GM12878 (cell line): ENCODE data around the gene CCDC57. TPM values are rescaled to one million over a fixed set of nuclear protein-coding genes. Genes with fewer than 3 reads are reported as not detected.

Source experiments
- ATAC-seq: fragments of 200-7000 bp; cut with Tn5 transposase; 3 replicates; pipeline ENCODE4 v1.9.1; 2020; ENCODE audit warnings: mild to moderate bottlenecking, moderate library complexity
- BruUV-seq: library from RNA; stranded (reverse); fragments of 400-500 nt; replicated peaks from 2 replicates; lab custom pipeline; 2021; lab: Mats Ljungman, UMichigan
- CTCF ChIA-PET: fragments of 300-600 bp; sonication (Branson Sonifier 250); formaldehyde crosslinking; extraction: SDS; loops from one replicate; lab custom pipeline; 2021; ENCODE audit warnings: inconsistent platforms; lab: Yijun Ruan, JAX
- POLR2A ChIA-PET: fragments of 350-600 bp; formaldehyde crosslinking; extraction: SDS; loops from one replicate; lab custom pipeline; 2021; ENCODE audit warnings: inconsistent platforms; lab: Charles Lee
- RAD21 ChIA-PET: fragments of 300-600 bp; sonication (Branson Sonifier 250); formaldehyde crosslinking; loops from one replicate; lab custom pipeline; 2023; ENCODE audit warnings: antibody characterized with exemption; ENCODE audit not compliant: unreplicated experiment; lab: Charles Lee
- SMC1A ChIA-PET: fragments of 300-600 bp; sonication (Branson Sonifier 250); formaldehyde crosslinking; loops from one replicate; lab custom pipeline; 2023; ENCODE audit not compliant: unreplicated experiment, uncharacterized antibody; lab: Charles Lee
- DNase-seq: peaks from one replicate; pipeline ENCODE4 v3.0.0-alpha.2; 2011; ENCODE audit warnings: low read depth, low spot score
- FAIRE-seq: peaks from 3 replicates; lab custom pipeline; 2011; peaks lifted over from hg19 to GRCh38; lab: Jason Lieb, UNC
- H2AFZ ChIP-seq: 2 replicates; pipeline ENCODE4 v1.6.0; 2011; ENCODE audit warnings: low read depth, low read length, control low read depth; ENCODE audit not compliant: control insufficient read depth
- H3K27ac ChIP-seq: 2 replicates; pipeline ENCODE4 v1.5.1; 2011; ENCODE audit warnings: control low read depth; ENCODE audit not compliant: control insufficient read depth, insufficient read depth
- H3K27me3 ChIP-seq, 2 experiments: replicated peaks in 1 of 2; 2 replicates each; pipeline versions ENCODE4 v1.6.0 to v1.6.1; 2011; ENCODE audit warnings: low read length in 1 of 2; ENCODE audit not compliant: control insufficient read depth in 2 of 2, insufficient read depth in 2 of 2
- H3K36me3 ChIP-seq, 2 experiments: 2 replicates each; pipeline ENCODE4 v1.5.1; 2011; ENCODE audit warnings: low read length in 1 of 2; ENCODE audit not compliant: control insufficient read depth in 2 of 2, insufficient read depth in 2 of 2
- H3K4me1 ChIP-seq: 2 replicates; pipeline ENCODE4 v1.6.1; 2011; ENCODE audit warnings: mild to moderate bottlenecking, low read length, moderate library complexity, mixed read lengths; ENCODE audit not compliant: control insufficient read depth, insufficient read depth
- H3K4me2 ChIP-seq: 2 replicates; pipeline ENCODE4 v1.6.0; 2011; ENCODE audit warnings: control low read depth; ENCODE audit not compliant: control insufficient read depth, insufficient read depth
- H3K4me3 ChIP-seq: fragments of 200-600 bp; sonication (generic); 2 replicates; pipeline ENCODE4 v1.5.1; 2016
- H3K79me2 ChIP-seq: 2 replicates; pipeline ENCODE4 v1.6.0; 2011; ENCODE audit warnings: low read length; ENCODE audit not compliant: control insufficient read depth, insufficient read depth
- H3K9ac ChIP-seq: 2 replicates; pipeline ENCODE4 v1.8.0; 2011; ENCODE audit warnings: low read length, control low read depth, mixed read lengths; ENCODE audit not compliant: control insufficient read depth, insufficient read depth
- H3K9me3 ChIP-seq: replicated peaks from 3 replicates; pipeline ENCODE4 v1.5.1; 2011; ENCODE audit warnings: mild to moderate bottlenecking, low read length; ENCODE audit not compliant: control insufficient read depth, insufficient read depth
- H4K20me1 ChIP-seq: 2 replicates; pipeline ENCODE4 v1.6.0; 2011; ENCODE audit not compliant: control insufficient read depth, insufficient read depth
- ASH2L ChIP-seq: fragments of 300-600, 200-600 bp; sonication (generic); IDR thresholded peaks from 2 replicates; pipeline ENCODE4 v1.6.1; 2017; ENCODE audit warnings: low read depth, mild to moderate bottlenecking, borderline replicate concordance
- BACH1 ChIP-seq: fragments of 450-650 bp; IDR thresholded peaks from 2 replicates; pipeline ENCODE4 v1.6.1; 2017; ENCODE audit warnings: mild to moderate bottlenecking, borderline replicate concordance
- BHLHE40 ChIP-seq, 2 experiments: fragments of 450-650 bp in 1 of 2; IDR thresholded peaks; 2 replicates each; pipeline ENCODE4 v1.6.1; 2011 to 2017; ENCODE audit warnings: low read depth in 2 of 2, borderline replicate concordance in 1 of 2, improper control_type of control experiment in 1 of 2, low read length in 1 of 2, mild to moderate bottlenecking in 1 of 2
- CBFB ChIP-seq: IDR thresholded peaks from 2 replicates; pipeline ENCODE4 v1.6.1; 2016; ENCODE audit warnings: antibody characterized with exemption, low read depth
- CBX5 ChIP-seq: sonication (generic); IDR thresholded peaks from 2 replicates; pipeline ENCODE4 v1.6.1; 2016; ENCODE audit warnings: low read depth, moderate library complexity, mild to moderate bottlenecking, inconsistent platforms
- CEBPB ChIP-seq, 2 experiments: fragments of 150-350 bp in 1 of 2; IDR thresholded peaks; 2 replicates each; pipeline ENCODE4 v1.6.1; 2012 to 2014; ENCODE audit warnings: low read depth in 2 of 2, low read length in 2 of 2, borderline replicate concordance in 1 of 2, inconsistent platforms in 1 of 2
- E2F4 ChIP-seq: IDR thresholded peaks from 2 replicates; pipeline ENCODE4 v1.6.1; 2012; ENCODE audit warnings: low read depth, low read length, improper control_type of control experiment
- GATAD2B ChIP-seq: fragments of 450-650 bp; conservative IDR thresholded peaks from 2 replicates; pipeline ENCODE4 v1.6.1; 2017; ENCODE audit warnings: low read depth, mild to moderate bottlenecking, moderate library complexity
- PML ChIP-seq: IDR thresholded peaks from 2 replicates; pipeline ENCODE4 v1.6.1; 2012; ENCODE audit warnings: low read length, inconsistent platforms
- RBBP5 ChIP-seq: fragments of 200-600 bp; sonication (generic); conservative IDR thresholded peaks from 2 replicates; pipeline ENCODE4 v1.6.1; 2016
- RFX5 ChIP-seq: IDR thresholded peaks from 2 replicates; pipeline ENCODE4 v1.6.1; 2011; ENCODE audit warnings: low read depth, low read length, improper control_type of control experiment
- SMC3 ChIP-seq: IDR thresholded peaks from 2 replicates; pipeline ENCODE4 v1.6.1; 2011; ENCODE audit warnings: low read length, improper control_type of control experiment, borderline replicate concordance
- SPI1 ChIP-seq: IDR thresholded peaks from 2 replicates; pipeline ENCODE4 v1.6.1; 2011; ENCODE audit warnings: low read depth, mild to moderate bottlenecking, low read length, moderate library complexity, borderline replicate concordance; ENCODE audit not compliant: insufficient read depth
- TCF12 ChIP-seq: IDR thresholded peaks from 2 replicates; pipeline ENCODE4 v1.6.1; 2011; ENCODE audit warnings: low read depth, mild to moderate bottlenecking, low read length
- ZNF274 ChIP-seq: IDR thresholded peaks from one replicate; pipeline ENCODE4 v1.8.0; 2011; ENCODE audit not compliant: insufficient read length, insufficient read depth
- ZNF622 ChIP-seq: fragments of 450-650 bp; IDR thresholded peaks from 2 replicates; pipeline ENCODE4 v1.6.1; 2017; ENCODE audit warnings: mild to moderate bottlenecking, inconsistent platforms
- WGBS: methylation state at CpG from one replicate; pipeline ENCODE4 v1.1.6; 2016; ENCODE audit warnings: low lambda C conversion rate; ENCODE audit not compliant: insufficient replicate concordance, insufficient coverage; ENCODE audit errors: missing lambda C conversion rate; 5-methylcytosine and 5-hydroxymethylcytosine counted together
- in situ Hi-C: fragments of 300-500 bp; cut with MboI; formaldehyde crosslinking; loops from 9 replicates; pipeline ENCODE4 v1.14.3; 2018; ENCODE audit warnings: mixed read lengths
- intact Hi-C: fragments of 100-400 bp; cut with micrococcal nuclease; formaldehyde crosslinking; loops from one replicate; pipeline ENCODE4 v1.14.2; 2022; ENCODE audit not compliant: unreplicated experiment
- polyA plus RNA-seq, 11 experiments: library from polyadenylated mRNA; depleted of rRNA in 4 of 11; unstranded in 6 of 11; stranded (reverse) in 5 of 11; fragments of >200 nt; fragmentation: Nextera tagmentation in 4 of 11; fragmentation: Illumina TruSeq in 1 of 11; extraction: Ambion mirVana in 4 of 11; extraction: Trizol in 1 of 11; gene quantifications; 1 replicate in 1 of 11; 2 replicates in 10 of 11; pipeline versions ENCODE4 v1.2.1 to v1.2.3, GENCODE V29; 2011 to 2016; ENCODE audit warnings: inconsistent platforms in 2 of 11, missing spikeins in 2 of 11, low read depth in 1 of 11
- total RNA-seq, 4 experiments: library from RNA; depleted of rRNA in 3 of 4; stranded (reverse); fragments of >200 nt in 3 of 4; fragmentation: Illumina TruSeq in 1 of 4; extraction: Trizol in 1 of 4; gene quantifications; 2 replicates each; pipeline versions ENCODE4 v1.2.1 to v1.2.3, GENCODE V29; 2013 to 2021
- TF ChIP-seq, protein P1 (sequence below): IDR thresholded peaks from 2 replicates; pipeline ENCODE4 v1.6.1; 2012; ENCODE audit warnings: low read depth, low read length, improper control_type of control experiment

CCDC57 gene
- total and polyA plus RNA-seq, 10 of the 15 experiments (the other 5 are each of a cell fraction or from before 2014, with no cell fraction given), result 5.4 to 123 (median 45.8) TPM

- SMC1A ChIA-PET, result no interaction called here
- CTCF ChIA-PET, result no interaction called here
- Histone ChIP-seq H4K20me1 (no peaks in the 10 kb centered on the region), H3K9me3 (no peaks in the 10 kb centered on the region), H3K27ac (no peak overlapping the region), H2AFZ (no peak overlapping the region), H3K4me1 (peaks cover 5% of the 10 kb centered on the region), H3K27me3 (no peaks in the 10 kb centered on the region; a peak in 1 of 4 replicates), H3K4me3 (no peak overlapping the region), H3K9ac (no peak overlapping the region), H3K4me2 (no peak overlapping the region), H3K79me2 (peaks cover 24% of the 10 kb centered on the region), H3K36me3 (no peaks in the 10 kb centered on the region)
- WGBS, result 71% methylated on average over 24 of the region's 24 CpGs
- no TSS peak for BruUV-seq
- in situ Hi-C loops, result no loop called here
- TF ChIP-seq TCF12 (no peak), RFX5 (no peak)
- FAIRE-seq (no peak), ATAC-seq (no peak), DNase-seq (no peak)
- RAD21 ChIA-PET, result no interaction called here
- POLR2A ChIA-PET, result interaction anchor here (0.6 kb wide), 1 partner anchor 120 kb away, joined by 3 read pairs; no protein-coding TSS in a partner anchor
- intact Hi-C loops, result no loop called here
These were observed 12.9 kb upstream of the CCDC57 start for GRCh38 chr17:82225368-82226029.

DNA sequence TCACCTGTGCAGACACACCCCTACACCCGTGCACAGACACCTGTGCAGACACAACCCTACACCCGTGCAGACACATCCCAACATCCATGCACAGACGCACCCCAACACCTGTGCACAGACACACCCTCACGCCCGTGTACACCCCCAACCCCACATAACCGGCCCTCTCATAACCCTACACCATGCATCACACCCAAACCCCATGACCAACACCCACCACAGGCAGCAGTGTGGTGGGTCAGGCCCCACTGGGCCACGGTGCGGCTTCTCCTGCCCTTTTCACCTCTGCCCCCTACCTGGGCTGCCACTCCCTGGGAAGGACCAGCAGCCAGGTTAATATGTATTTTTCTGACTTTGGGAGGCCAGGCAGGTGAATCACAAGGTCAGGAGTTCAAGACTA lies 12.0 kb upstream of the CCDC57 start:
- FAIRE-seq (no peak), DNase-seq (no peak), ATAC-seq (no peak)
- Histone ChIP-seq H3K9me3 (no peaks in the 10 kb centered on the region; the same call in 2 of the 3 replicates), H3K27ac (no peak overlapping the region), H4K20me1 (no peaks in the 10 kb centered on the region), H2AFZ (no peak overlapping the region), H3K27me3 (no peaks in the 10 kb centered on the region; a peak in 1 of 4 replicates), H3K4me3 (no peak overlapping the region), H3K4me1 (peaks cover 5% of the 10 kb centered on the region), H3K4me2 (no peak overlapping the region), H3K79me2 (peaks cover 16% of the 10 kb centered on the region), H3K36me3 (no peaks in the 10 kb centered on the region), H3K9ac (no peak overlapping the region)
- SMC1A ChIA-PET, result no interaction called here
- POLR2A ChIA-PET, result no interaction called here
- RAD21 ChIA-PET, result no interaction called here
- BruUV-seq, result no TSS peak
- WGBS, result 72% methylated on average over 8 of the region's 8 CpGs
- in situ Hi-C loops (no loop called here), intact Hi-C loops (no loop called here)
- CTCF ChIA-PET, result no interaction called here
- TF ChIP-seq CEBPB (IDR thresholded peaks at IDR 0.05; ENCODE audit: borderline replicate concordance in 1 of 2, low read depth in 2 of 2, low read length in 2 of 2), result no peak
- no peak for TF ChIP-seq BACH1
- TF ChIP-seq CBX5, result no peak
- no peak for TF ChIP-seq ASH2L
- no peak for TF ChIP-seq GATAD2B
- TF ChIP-seq E2F4, result no peak
- TF ChIP-seq SMC3, result no peak
- TF ChIP-seq BHLHE40 (IDR thresholded peaks at IDR 0.05; ENCODE audit: borderline replicate concordance in 1 of 2, low read depth in 2 of 2, low read length in 1 of 2), result no peak
- TF ChIP-seq ZNF274, result no peak
- TF ChIP-seq RBBP5, result no peak
- TF ChIP-seq SPI1, result no peak
- no peak for TF ChIP-seq ZNF622
- TF ChIP-seq CBFB, result no peak
- TF ChIP-seq, protein P1, sequence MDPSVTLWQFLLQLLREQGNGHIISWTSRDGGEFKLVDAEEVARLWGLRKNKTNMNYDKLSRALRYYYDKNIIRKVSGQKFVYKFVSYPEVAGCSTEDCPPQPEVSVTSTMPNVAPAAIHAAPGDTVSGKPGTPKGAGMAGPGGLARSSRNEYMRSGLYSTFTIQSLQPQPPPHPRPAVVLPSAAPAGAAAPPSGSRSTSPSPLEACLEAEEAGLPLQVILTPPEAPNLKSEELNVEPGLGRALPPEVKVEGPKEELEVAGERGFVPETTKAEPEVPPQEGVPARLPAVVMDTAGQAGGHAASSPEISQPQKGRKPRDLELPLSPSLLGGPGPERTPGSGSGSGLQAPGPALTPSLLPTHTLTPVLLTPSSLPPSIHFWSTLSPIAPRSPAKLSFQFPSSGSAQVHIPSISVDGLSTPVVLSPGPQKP, result no peak
- no peak for TF ChIP-seq PML
